Stimulated activated CD8-positive, alpha-beta memory T cell treated with anti-CD3 and anti-CD28 coated beads, Interleukin-4, amount 100 ng/mL, for 48 hours (primary cell): ENCODE results near the gene TMEM151B.

ENCODE experiments used
- DNase-seq: peaks from one replicate; pipeline ENCODE4 v3.0.0-alpha.2; 2020

The TMEM151B gene

DNA sequence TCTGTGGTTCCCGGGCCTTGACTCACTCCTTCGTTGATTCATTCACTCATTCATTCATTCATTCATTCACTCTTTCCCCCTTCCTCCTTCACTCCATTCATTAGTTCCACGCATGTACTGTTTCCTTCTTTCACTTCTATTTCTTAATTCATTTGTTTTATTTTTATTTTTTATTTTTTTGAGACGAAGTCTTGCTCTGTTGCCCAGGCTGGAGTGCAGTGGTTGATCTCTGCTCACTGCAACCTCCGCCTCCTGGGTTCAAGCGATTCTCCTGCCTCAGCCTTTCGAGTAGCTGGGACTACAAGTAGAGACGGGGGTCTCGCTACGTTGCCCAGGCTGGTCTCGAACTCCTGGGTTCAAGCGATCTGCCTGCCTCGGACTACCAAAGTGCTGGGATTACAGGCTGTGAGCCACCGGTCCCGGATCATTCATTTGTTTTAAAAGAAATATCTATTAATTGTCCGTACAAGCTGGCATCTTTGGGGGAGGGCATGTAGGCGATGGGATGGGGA, 4.5 kb upstream of the TMEM151B start:
- DNase-seq, result no peak

GRCh38 chr6:44266347-44266746, 3.9 kb upstream of the TMEM151B start:
- DNase-seq, result no peak

DNA sequence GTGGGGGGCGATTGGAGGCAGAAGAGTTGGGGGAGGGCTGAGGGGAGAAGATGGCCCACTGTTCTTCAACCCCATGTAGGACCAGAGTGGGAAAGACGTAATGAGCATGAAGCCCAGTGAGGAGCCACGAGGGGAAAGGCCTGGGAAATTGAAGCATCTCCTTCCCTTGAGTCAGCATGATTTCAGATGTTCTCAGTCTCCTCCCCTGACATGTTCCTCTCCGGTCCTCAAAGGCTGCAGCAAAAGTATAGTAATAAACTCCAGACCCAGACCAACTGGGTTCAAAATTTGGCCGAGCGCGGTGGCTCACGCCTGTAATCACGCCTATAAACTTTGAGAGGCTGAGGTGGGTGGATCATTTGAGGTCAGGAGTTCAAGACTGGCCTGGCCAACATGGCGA, 3.0 kb upstream of the TMEM151B start:
- DNase-seq, result no peak

DNA sequence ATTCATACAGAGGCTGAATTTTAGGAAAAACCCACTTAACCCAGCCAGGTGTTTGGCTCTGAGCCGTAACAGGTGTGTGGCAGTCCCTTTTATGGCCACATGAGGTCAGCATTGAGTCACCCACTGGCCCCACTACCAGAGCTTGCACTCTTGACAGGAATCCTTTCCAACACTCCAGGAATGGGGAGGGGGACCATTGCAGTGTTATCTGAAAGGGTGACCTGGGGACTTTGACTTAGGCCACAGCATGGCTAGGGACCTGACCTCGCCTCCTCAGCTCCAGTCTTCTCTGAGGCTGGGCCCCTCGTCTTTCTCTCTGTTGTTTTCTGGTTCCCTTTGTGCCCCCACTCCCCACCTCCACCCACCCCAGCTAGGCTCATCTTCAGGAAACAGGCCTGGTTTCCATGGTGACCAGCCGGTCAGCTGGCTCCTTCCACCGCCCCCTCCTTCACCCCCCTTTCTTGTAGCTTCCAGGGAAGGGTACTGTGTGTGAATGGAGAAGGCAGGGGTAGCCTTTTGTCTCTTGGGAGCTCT, 2.1 kb upstream of the TMEM151B start:
- DNase-seq, result peak; percentile 78

GRCh38 chr6:44269178-44269920, 901 bp upstream of the TMEM151B start:
- DNase-seq, result no peak

GRCh38 chr6:44270526-44271405, 516 bp downstream of the TMEM151B start:
- no peak for DNase-seq

DNA sequence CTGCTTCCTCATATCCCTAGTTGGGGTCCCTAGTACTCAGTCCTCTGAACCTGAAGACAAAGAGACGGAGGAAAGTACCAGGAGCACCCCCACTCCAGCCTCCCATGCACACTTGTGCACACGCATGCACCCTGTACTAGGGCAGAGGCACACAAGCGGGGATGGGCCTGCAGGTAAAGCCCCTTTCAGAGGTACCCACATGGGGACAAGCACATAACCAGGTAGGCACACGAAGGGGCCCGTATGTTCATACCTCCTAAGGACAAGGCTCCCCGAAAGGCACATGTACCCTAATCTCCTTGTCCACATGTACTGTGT, 1.1 kb downstream of the TMEM151B start:
- DNase-seq, result no peak

GRCh38 chr6:44271914-44272313, 1.7 kb downstream of the TMEM151B start:
- no peak for DNase-seq

- no peak for DNase-seq
Measured at GRCh38 chr6:44272529-44272928, 2.3 kb downstream of the TMEM151B start.

- no peak for DNase-seq
Measured at GRCh38 chr6:44272999-44273566, 2.8 kb downstream of the TMEM151B start.

- no peak for DNase-seq
Measured at GRCh38 chr6:44273617-44274016, 3.4 kb downstream of the TMEM151B start.

DNA sequence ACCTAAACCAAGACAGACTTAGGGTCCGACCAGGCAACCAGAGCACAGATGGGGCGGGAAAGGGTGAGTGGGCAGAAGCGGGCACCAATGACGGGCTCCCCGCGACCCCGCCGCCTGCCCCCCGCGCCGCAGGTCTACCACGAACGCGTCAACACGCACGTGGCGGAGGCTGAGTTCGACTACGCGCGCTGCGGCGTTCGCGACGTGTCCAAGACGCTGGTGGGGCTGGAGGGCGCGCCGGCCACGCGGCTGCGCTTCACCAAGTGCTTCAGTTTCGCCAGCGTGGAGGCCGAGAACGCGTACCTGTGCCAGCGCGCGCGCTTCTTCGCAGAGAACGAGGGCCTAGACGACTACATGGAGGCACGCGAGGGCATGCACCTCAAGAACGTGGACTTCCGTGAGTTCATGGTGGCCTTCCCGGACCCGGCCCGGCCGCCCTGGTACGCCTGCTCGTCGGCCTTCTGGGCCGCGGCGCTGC, 5.1 kb downstream of the TMEM151B start:
- DNase-seq, result no peak

DNA sequence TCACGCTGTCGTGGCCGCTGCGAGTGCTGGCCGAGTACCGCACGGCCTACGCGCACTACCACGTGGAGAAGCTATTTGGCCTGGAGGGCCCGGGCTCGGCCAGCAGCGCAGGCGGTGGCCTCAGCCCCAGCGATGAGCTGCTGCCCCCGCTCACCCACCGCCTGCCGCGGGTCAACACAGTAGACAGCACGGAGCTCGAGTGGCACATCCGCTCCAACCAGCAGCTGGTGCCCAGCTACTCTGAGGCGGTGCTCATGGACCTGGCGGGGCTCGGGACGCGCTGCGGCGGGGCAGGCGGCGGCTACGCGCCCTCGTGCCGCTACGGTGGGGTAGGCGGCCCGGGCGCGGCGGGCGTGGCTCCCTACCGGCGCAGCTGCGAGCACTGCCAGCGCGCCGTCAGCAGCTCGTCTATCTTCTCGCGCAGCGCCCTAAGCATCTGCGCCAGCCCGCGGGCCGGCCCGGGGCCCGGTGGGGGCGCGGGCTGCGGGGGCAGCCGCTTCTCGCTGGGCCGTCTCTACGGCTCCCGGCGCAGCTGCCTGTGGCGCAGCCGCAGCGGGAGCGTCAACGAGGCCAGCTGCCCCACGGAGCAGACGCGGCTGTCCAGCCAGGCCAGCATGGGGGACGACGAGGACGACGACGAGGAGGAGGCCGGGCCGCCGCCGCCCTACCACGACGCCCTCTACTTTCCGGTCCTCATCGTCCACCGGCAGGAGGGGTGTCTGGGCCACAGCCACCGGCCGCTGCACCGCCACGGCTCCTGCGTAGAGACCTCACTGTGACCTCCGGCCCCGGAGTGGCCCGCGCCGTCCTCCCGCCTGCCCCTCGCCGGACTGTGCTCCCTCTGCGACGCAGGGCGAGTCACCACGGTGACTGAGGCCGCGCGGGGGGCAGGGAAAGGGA, 5.7 kb downstream of the TMEM151B start:
- no peak for DNase-seq

DNA sequence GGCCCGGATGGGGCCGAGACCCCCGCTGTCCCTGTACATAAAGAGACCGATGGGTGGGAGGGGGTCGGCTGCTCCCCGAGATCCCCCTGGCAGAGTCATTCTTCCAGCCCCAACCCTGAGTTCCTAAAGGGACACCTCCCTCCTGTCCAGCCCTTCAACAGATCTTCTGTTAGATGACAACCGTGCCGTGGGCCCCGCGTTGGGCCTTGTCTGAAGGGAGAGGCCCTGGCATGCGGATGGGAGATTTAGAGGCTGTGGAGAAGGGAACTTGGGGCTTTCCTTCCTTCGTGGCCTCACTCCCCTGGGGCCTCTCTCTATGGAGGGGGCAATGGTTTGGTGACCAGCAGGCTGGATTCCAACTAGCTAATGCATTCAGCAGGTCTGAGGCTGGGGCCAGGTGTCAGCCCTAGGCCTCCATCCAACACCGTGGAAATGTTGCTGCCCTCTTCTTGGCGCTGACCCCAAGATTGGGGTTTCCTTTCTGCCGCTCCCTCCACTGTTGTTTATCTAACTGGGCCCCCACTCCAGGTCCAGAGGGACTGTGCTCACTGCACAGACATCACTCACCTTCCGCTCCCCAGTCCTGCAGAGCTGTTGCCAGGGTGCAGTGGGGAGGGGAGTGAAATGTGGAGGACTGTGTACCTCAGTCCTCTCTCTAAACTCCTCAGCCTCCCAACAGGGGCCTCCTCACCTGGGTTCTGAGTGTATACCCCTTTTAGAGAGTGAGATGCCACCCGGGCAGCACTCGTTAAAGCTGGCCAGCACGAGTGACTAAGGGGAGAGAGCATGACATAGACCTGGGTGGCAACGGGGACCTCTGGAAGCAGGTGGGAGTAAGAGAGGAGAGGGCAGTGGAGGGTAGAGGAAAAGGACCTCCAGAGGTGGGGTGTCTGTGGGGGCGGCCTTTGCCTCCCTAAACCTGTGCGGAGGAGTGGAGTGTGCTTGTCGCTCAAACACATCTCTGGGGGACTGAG, 6.7 kb downstream of the TMEM151B start:
- DNase-seq, result no peak

GRCh38 chr6:44277763-44278162, 7.5 kb downstream of the TMEM151B start:
- no peak for DNase-seq

- no peak for DNase-seq
Measured at GRCh38 chr6:44278315-44278714, 8.1 kb downstream of the TMEM151B start.

- no peak for DNase-seq
Measured at GRCh38 chr6:44278774-44279697, 8.8 kb downstream of the TMEM151B start.

DNA sequence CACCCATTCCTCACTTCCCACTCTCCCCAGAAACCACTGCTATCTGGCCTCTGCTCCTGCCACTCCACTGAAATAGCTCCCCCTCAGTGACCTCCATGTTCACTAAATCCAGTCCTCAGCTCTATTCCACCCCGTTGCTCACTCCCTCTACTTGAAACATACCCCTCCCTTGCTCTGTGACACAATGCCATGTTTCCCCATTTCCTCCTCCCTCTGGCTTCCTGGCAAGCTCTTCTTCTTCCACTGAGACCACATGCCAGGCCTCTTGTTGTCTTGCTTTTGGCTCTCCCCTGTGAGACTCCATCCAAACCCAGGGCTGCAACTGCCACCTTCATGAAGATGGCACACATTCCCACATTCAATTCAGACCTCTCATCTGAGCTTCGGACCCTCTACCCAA, 13.9 kb downstream of the TMEM151B start:
- DNase-seq, result no peak

DNA sequence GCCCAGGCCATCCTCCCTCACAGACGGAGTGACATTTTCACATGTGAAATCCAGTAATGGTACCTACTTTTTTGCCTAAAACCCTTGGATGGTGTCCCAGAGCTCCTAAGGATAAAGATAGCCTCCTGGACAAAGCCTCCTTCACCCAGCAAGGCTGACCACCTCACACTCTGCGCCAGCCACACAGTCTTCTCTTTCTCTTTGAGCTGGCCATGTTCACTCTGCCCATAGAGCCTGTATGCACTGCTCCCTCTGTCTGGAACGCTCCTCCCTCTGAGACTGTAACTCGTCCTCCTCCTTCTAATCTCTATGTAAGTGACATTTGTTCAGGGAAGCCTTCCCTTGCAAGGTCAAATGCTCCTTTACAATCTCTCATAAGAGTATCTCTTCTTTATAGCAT, 14.6 kb downstream of the TMEM151B start:
- DNase-seq, result no peak
